Activated CD4-positive, alpha-beta T cell treated with anti-CD3 and anti-CD28 coated beads, Interleukin-2, Interleukin-4, amounts not matched to agents 100 ng/mL and 50 ng/mL, durations not matched to agents 16 hours and 8 hours (primary cell): Measurements from ENCODE around the gene CDH13.

Source experiments
- DNase-seq: peaks from one replicate; pipeline ENCODE4 v3.0.0-alpha.2; 2020; ENCODE audit warnings: low spot score

Gene CDH13

DNA sequence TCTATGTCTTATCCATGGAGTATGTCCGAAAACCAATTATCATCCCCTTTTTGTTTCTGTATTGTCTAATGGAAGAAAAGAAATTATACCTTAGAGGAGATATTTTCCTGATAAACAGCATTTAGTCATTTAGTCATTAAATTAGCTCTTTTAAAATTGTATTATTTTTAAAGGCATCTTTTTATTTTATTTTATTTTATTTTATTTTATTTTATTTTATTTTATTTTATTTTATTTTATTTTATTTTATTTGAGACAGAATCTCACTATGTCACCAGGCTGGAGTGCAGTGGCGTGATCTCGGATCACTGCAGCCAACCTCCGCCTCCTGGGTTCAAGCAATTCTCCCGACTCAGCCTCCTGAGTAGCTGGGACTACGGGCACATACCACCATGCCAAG lies 559.1 kb downstream of the CDH13 start:
- DNase-seq, result no peak

DNA sequence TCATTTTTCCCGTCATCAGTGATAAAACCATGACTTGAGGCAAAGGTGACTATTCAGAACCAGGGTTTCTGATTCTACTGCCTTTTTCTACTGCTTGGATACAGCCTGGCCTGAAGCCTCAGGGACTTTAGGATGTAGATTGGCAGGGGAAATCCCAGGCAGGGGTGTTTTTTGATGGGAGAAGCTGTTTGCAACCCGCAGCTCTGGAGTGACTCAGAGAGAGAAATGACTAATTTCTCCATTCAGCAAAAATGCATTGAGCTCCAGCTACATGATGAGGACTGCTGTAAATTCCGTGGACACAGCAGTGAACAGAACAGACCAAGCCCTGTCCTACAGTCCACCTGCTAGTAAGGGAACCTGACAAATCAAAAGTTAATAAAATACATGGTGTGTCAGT lies 560.6 kb downstream of the CDH13 start:
- peak; percentile 59 for DNase-seq

DNA sequence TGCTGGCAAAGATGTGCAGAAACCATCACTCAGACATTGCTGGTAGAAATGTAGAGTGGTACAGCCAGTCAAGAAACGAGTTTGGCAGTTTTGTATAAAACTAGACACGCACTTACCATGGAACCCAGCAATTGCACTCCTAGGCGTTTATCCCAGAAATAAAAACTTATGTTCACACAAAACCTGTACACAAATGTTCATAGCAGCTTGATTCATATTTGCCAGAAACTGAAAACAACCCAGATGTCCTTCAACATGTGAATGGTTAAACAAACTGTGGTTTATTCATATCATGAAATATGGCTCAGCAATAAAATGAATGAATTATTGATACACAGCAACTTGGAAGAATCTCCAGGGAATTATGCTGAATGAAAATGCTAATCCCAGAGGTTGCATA lies 570.0 kb downstream of the CDH13 start:
- no peak for DNase-seq

DNA sequence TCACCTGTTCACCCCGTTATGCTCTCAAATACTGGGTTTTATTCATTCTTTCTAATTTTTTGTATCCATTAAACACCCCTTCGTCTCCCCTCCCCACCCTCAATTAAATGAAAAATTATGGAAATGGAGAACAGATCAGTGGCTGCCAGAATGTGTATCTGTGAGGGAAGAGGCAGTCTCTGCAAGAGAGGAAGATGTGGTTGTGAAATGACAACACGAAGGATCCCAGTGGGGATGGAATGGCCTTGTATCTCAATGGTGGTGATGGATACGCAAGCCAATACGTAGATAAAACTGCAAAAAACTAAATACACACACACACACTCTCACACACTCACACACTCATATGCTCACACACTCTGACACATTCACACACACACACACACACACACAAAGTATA lies 570.7 kb downstream of the CDH13 start:
- DNase-seq, result no peak

DNA sequence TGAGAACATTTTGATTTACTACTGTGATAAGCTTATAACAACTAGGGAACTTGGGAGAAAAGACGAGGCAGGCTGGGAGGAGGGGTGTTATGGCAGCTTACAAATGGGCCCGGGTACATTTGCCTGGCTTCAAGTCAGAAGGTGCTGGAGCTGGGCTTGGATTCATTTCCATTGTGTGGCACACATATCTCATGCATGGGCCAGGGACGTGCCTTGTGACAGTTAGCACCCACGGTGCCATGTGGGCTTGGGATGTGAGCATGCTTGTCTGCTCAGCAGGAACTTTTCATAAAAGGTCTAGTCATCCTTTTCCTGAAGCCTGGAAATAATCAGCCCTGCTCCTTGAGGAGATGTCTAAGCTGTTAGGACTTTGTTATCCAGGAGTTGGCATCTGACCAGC lies 572.2 kb downstream of the CDH13 start:
- no peak for DNase-seq

DNA sequence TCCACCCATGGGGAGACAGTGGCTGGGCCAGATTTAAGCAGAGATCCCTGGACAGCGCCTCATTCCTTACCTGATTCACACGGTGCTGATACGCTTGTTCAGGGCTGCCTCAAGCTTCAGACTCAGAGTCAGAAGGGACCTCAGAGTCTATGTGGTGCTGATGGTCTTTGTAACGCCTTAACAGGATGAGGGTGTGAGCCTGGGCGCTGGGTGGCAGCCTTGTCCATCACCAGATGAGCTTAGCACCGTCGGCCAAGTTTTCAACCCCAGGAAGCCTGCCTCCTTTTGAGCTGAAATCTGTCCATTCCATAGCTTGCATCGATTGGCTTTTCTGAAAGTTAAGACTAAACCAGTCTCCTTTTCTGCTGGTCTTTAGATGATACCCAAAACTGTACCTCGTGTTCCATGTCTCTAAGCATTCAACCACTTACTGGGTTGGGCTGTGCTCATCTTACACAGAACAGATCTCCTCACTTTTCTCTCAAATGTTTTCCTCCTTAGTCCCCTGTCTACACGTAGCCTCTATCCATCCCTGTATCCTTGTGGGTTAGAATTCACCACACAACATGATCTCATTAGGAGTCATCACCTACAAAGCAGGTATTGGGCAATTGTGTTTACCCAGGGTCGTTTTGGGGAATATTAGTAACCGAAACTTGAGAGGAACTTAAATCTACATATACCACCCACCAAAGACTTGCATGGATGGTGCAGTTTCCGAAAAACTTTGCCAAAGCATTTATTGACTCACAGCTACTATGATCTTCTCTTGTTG lies 573.4 kb downstream of the CDH13 start:
- DNase-seq, result no peak

DNA sequence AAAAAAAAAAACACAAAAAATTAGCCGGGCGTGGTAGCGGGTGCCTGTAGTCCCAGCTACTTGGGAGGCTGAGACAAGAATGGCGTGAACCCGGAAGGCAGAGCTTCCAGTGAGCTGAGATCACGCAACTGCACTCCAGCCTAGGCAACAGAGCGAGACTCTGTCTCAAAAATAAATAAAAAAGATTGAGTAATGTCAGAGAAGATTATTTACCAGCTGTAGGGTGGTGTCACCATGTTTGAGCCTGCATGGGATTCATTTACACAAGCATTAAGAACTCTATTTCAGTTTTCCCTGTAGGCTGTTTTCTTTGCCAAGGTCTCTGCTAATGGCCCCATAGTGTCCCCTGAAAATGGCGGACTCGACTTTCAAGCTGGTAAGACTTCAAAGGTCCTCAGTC lies 575.0 kb downstream of the CDH13 start:
- no peak for DNase-seq

DNA sequence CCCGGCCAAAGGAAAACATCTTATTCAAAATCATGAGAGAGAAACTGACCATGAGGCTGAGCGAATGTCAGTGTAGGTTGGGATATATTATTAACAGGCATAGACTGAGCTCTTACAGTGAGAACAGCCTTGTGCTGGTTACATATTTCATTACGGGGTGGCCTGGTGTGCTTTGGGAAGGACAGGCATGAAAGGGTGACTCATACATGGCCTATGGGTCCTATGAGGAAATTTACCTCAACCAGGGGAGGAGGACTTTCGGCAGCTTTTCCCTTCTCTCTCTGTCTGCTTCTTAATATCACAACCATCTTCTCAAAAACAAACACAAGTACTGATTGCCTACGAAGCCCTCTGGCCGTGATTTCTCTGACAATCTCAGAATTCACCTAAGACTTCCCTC lies 579.1 kb downstream of the CDH13 start:
- no peak for DNase-seq

DNA sequence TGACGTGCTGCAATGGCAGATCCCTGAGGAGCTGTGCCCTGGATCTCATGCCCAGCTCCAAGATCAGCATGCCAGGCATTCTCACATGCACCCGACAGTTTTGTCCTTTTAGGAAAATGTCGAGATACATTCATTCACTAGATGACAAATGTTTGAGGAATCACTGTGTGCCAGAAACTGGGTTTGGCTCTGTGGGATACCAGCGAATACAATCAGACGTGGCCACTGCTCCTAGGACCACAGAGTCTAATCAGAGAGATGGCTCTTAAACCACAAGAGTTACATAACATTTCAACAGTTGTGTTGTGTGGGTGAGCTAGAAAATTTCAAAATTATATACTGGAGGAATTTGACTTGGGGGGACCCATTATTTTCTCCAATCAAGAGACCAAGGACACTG lies 579.7 kb downstream of the CDH13 start:
- no peak for DNase-seq

DNA sequence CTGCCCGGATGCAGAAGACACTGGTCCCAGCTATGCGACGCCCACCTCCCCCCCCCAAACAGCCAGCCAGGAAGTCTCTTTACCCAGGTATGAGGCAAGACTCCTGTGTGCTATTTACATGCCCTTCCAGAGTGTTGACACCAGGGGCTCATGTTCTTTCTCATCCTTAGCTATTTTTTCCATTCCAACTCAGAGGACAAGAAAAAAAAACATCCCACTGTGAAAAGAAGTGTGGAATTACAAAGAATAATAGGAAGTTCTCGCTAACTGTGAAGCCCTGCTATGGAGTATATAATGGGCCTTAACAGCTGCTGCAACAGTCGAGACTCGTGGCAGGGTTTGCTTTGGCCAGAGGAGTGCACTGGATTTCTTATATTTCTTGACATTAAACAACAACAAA lies 584.9 kb downstream of the CDH13 start:
- no peak for DNase-seq

DNA sequence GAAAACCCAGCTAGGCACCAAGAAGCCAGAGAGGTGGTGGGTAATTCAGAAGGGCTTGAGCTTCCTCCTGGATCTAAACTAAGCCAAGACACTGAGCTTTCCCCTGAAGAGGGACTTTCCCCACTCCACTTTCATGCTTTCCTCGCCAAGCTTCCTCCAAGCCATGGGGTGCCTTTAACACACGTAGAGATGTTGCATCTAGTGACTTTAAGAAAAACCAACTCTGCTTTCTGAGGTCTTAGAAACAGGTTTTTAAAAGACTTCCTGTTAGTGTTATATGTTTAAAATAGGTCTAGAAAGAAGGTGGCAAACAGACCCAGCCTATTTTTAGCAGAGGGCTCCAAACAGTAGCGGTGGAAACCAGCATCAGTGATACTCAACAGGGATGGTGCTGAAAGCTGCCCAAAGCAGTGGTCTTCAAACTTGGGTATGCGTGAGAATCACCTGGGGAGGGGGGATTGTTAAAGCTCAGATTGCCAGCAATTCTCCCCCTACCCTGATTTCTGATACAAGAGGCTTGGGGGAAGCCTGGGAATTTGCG lies 585.6 kb downstream of the CDH13 start:
- no peak for DNase-seq

DNA sequence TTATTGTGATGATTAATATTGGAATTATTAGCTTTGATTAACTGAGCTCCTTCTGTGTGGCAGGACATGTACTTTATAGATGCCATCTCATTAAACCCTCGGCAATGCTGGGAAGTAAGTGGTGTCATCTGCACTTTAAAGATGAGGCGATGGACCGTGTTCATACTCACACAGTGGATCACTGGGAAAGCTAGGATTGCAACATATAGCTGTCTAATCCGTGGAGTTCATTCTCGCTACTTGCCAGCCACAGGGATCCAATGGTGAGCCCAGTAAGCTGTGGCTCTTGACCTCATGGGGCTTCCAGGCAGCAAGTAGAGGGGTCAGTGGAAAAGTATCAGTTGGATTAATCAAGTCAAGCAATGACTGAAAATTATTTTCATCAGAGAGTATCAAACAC lies 587.9 kb downstream of the CDH13 start:
- DNase-seq, result no peak

DNA sequence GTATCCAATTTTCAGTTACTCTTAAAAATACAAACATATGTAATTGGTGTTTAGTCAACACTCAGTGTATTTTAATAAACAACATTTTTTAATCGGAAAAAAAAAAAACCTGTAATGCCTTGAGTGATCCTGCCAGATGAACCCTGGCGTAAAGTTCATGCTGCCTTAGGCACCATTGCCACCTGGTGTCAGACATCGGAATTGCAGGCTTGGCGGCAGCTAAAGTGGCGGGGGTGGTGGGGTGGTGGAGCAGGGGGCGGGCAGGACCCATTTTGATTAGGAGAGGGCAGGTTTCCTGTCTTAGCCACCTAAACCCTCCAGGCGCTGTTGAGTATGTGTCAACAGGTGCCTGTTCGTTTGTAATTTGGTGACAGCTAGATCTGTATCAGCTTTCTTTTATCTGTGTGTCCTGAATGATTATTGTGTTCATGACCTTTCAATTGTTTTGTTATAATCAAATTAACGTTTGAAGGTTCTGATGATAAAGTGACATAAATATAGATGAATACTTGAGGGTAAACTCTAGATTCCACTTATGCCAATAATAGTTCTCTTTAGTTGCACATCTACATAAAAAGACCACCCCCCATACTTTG lies 588.7 kb downstream of the CDH13 start:
- peak; percentile 55 for DNase-seq

DNA sequence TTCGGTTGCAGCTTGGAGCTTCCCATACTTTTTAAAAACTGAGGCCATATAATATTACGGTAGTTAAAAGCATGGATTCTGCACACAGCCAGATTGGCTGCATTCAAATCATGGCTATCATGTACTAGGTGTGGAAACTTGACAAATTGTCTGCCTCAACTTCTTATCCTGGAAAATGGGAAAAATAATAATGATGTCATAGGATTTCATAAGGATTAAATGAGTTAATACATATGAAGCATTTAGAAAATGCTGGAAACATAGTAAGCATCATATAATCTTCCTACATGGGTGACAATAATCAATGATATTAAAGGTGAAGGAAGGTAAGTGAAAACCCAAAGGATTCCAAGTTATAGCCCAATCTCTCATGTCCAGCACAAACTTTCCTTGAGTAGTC lies 592.5 kb downstream of the CDH13 start:
- DNase-seq, result no peak

DNA sequence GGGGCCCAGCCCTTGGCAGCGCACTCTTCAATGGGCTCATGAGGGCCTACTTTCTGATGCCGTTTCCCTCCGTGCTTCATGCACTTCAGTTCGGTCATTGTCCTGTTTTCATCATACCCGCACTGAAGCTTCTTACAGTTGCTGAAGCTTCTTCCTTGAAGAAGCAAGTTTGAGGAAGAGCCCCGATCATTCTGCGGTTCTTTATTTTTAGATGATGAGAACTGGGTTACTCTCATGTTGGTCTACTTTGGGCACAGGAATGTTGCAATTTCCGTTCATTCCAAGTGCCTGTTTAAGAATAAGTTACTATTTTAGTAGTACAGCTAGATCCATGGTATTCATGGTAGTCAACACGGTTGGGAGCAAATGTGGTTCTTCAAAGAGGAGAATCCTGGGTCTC lies 593.3 kb downstream of the CDH13 start:
- DNase-seq, result no peak

DNA sequence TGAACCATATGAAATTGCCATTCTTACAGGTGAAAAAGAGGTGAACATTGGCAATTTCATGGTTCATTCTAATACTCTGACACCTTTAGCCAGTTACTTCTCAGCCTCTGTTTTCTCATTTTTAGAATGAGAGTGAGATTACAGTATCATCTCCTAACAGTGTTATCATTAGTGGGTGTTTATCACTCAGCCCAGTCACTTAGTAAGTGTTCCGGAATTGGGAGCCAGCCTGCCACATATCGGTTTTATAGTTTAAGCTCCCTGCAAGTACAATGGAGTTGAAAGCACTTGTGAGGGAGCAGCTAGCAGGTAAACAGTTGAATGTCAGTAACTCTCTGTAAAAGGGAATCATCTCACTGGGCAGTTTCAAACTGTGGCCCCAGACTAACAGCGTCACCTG lies 597.9 kb downstream of the CDH13 start:
- no peak for DNase-seq

DNA sequence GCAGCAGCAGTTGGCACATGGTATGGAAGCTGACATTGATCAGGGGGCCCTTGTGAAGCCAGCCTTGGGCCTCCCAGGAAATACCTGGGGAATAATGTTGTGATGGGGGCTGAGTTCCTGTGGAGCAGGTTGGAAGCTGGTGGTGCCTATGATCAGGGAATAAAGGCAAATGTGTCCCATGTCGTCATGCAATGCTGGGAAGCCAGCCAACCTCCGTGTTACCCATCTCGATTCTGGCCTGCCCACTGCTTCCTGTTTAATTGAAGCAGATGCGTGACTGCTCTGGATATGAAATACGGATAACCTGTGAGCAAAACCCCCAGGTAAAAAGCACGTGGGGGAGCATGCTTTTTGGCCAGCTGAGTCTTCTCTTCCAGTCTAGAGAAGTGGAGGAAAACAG lies 600.6 kb downstream of the CDH13 start:
- DNase-seq, result no peak

DNA sequence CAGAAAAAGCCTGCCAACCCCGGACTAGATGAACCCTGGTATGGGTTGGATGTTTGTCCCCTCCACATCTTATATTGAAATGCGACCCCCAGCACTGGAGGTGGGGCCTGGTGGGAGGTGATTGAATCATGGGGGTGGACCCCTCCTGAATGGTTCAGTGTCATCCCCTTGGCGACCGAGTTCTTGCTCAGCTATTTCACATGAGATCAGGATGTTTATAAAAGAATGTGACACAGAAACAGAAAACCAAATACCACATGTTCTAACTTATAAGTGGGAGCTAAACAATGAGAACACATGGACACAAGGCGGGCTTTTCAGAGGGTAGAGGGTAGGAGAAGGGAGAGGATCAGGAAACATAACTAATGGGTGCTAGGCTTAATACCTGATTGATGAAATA lies 605.0 kb downstream of the CDH13 start:
- DNase-seq, result no peak

DNA sequence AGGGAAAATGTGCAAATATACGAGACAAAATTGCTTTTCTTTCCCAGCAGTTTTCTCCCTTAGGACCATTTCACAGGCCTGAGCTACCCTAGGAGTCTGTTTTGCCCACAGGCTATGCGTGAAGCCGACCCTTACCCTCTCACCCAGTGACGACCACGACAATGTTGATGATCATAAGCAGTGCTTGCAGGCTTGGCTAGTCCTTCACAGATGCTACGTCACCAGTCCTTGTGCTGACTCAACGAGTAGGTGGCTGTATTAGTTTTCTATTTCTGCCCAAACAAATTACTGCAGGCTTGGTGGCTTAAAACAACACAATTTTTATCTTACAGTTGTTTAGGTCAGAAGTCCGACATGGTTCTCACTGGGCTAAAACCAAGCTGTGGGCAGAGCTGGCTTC lies 606.4 kb downstream of the CDH13 start:
- DNase-seq, result no peak

DNA sequence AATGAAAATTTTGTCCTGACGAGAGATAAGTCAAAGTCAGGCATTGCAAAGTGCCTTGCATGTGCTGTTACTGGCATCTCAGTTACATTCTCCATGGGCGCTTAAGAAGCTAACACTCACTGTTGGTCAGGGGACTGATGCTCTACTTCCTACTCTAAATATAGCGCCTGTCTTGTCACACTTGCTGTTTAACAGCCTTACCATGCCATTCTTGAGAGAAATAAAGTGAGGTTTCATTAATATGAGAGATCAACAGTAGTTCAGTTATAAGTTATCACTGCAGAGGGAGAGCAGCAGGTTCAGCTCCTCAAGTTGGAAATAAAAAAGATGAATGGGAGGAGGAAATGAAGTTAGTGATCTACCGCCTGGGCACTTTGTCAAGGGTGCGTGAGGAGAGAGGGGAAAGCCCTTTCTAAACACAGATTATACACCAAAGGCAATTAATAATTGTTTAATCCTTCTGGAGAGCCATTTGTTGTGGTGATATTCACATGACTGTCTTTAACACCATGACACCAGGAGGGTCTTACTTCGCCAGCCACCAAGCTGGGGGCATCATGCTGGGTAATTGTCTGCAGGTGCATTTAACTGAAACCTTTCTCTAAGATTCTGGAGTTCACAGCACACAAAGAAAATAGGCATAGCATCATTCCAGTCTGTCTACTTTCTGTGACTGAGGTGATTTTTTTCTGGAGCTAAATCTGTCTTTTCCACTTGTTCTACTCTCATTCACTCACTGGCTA lies 612.4 kb downstream of the CDH13 start:
- DNase-seq, result no peak

DNA sequence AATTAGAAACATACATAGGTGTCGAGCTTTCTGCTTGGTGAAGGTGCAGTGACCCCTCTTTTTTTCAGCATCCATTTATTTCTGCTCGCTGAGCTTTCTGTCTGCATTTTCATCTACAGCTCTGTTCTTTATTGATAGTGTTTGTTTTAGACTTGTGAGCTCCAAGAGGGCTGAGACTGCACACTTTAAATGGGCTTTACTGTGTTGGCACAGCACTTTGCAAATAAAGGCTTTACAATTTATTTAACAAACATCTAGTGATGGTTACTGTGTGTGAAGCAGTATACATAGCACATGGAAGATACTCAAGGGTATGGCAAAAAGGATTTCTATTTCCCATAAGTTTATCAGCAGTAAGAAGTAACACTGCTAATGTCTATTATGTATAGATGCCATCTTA lies 617.3 kb downstream of the CDH13 start:
- no peak for DNase-seq

DNA sequence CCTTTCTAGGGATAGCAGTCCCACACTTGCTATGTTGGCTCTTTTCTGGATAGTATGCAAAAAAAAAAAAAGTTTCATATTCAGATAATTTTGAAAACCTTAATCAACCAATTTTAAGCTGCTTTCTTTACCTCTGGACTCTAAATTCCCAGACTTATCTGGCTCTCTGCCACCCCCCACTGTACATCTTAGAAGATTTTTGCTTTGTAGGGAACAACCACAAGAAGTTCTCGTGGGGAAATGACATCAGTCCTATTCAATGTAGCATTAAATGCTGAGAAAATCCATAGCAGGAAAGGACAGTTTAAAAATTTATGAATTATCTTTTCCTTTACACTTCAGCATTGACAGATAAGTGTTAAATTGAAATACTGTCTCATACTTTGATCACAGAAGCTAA lies 618.3 kb downstream of the CDH13 start:
- no peak for DNase-seq

DNA sequence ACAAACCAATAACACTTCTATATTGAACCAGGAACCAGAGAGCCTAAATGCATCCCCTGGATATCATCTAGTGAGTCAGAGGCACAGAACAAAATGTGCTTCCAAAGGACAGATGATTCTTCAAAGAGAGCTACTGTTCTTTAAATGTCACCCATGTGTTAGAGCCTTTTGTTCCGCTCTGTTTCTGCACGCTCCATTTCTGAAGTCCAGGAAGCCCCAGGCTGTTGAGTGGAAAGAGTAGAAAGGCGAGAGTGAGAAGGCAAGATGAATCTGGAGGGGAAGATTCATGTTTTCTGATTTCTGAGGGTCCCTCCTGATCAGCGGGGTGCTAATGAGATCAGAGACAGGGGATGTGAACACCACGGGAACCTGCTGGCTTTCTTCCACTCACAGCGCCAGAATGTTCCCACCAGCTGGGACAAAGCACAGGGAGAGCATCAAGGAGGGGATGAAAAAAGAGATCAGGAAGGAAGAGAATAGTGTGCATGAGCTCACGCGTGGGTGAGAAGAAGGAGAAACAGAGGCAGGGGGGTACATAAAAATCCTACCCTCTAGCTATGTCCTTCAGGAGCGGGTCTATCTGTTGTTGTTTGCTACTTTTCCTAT lies 621.1 kb downstream of the CDH13 start:
- no peak for DNase-seq
